GM12878 (cell line): Measurements from ENCODE around the gene GRM5.
"Not testable (repeated sequence)": the region's sequence is repeated elsewhere in the genome, so short reads cannot be mapped to it uniquely, and the experiment has no call there.

Experiments
- FOXM1 ChIP-seq: IDR thresholded peaks from 2 replicates; pipeline ENCODE4 v1.6.1; 2012; ENCODE audit warnings: low read depth, mild to moderate bottlenecking, inconsistent platforms, low read length, moderate library complexity
- RAD21 ChIP-seq: IDR thresholded peaks from 2 replicates; pipeline ENCODE4 v1.6.1; 2011; ENCODE audit warnings: mild to moderate bottlenecking, low read depth, low read length, moderate library complexity; ENCODE audit not compliant: insufficient read depth
- ZNF274 ChIP-seq: IDR thresholded peaks from one replicate; pipeline ENCODE4 v1.8.0; 2011; ENCODE audit not compliant: insufficient read length, insufficient read depth

DNA sequence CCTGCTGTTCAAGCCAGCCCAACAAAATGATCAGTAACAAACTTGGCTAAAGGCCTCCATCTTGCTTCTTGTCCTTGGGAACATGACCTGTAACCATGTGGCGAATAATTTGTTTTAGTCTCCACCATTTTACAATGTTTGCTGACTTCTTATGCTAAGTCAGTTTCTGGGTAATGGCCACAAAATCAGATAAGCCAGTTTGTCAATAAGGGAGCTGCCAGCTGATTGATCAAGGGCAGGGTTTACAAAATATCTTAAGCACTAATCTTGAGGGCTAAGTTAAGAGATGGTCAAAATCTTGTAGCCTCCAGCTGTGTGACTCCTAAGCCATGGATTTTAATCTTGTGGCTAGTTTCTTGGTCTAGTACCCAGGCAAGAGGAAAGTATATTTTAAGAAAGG lies 176.9 kb downstream of the GRM5 start:
- not testable (repeated sequence) for TF ChIP-seq ZNF274, RAD21, FOXM1
